Gastroesophageal sphincter (tissue), 3 donors: ENCODE measurements around the gene CST7.

Experiments
- CTCF ChIP-seq, 4 experiments: fragments of 200-600 bp in 2 of 4; fragments of 450-650 bp in 2 of 4; sonication (generic) in 1 of 4; IDR thresholded peaks; one replicate each; pipeline ENCODE4 v1.5.1; 2017 to 2019; ENCODE audit warnings: antibody characterized with exemption in 4 of 4, mild to moderate bottlenecking in 2 of 4, moderate library complexity in 2 of 4
- EP300 ChIP-seq: sonication (generic); formaldehyde crosslinking; IDR thresholded peaks from one replicate; pipeline ENCODE4 v1.6.1; 2017; ENCODE audit warnings: antibody characterized with exemption, mild to moderate bottlenecking
- POLR2A ChIP-seq, 2 donors: fragments of 450-650 bp; IDR thresholded peaks; one replicate each; pipeline ENCODE4 v1.6.1; 2017; ENCODE audit warnings: antibody characterized with exemption in 2 of 2, mild to moderate bottlenecking in 2 of 2, moderate library complexity in 1 of 2
- POLR2AphosphoS5 ChIP-seq: sonication (generic); formaldehyde crosslinking; IDR thresholded peaks from one replicate; pipeline ENCODE4 v1.6.1; 2017; ENCODE audit warnings: antibody characterized with exemption

GRCh38 chr20:24971376-24972101 is 22.5 kb downstream of the CST7 start:
- no peak for TF ChIP-seq CTCF (IDR thresholded peaks at IDR 0.05)
- no peak for TF ChIP-seq POLR2A (IDR thresholded peaks at IDR 0.05)
- no peak for TF ChIP-seq POLR2AphosphoS5
- TF ChIP-seq EP300: no peak
